Upper lobe of left lung (tissue), 4 donors: Measurements from ENCODE around the gene USP3.
A peak's percentile ranks its signal among the peaks of the same experiment; 100 is the strongest.

Experiments
- CTCF ChIP-seq, 6 experiments: fragments of 450-650 bp in 4 of 6; fragments of 200-600 bp in 2 of 6; sonication (generic) in 2 of 6; IDR thresholded peaks; one replicate each; pipeline ENCODE4 v1.5.1; 2016 to 2019; ENCODE audit warnings: antibody characterized with exemption in 6 of 6
- EP300 ChIP-seq, 4 donors: sonication (generic); formaldehyde crosslinking; IDR thresholded peaks; one replicate each; pipeline ENCODE4 v1.5.1; 2017; ENCODE audit warnings: antibody characterized with exemption in 4 of 4, control low read depth in 2 of 4
- POLR2A ChIP-seq, 4 donors: fragments of 450-650 bp; IDR thresholded peaks; one replicate each; pipeline ENCODE4 v1.5.1; 2016 to 2017; ENCODE audit warnings: antibody characterized with exemption in 4 of 4, mild to moderate bottlenecking in 2 of 4

- peak in 2 of 4 donors; percentile 20 to 57 for TF ChIP-seq POLR2A (IDR thresholded peaks at IDR 0.05)
- peak in 4 of 6 experiments; percentile 27 to 49 (median 45) for TF ChIP-seq CTCF (IDR thresholded peaks at IDR 0.05)
- no peak for TF ChIP-seq EP300 (IDR thresholded peaks at IDR 0.05)
Observed at GRCh38 chr15:63504979-63505841, 817 bp downstream of the USP3 start.
